ENCODE results near the gene AGRP. TPM values are rescaled to one million over a fixed set of nuclear protein-coding genes. Genes with fewer than 3 reads are reported as not detected.

Gene AGRP
- total and polyA plus RNA-seq, 5 donors from 2014 or later = not detected

GRCh38 chr16:67441907-67442306 is 41.4 kb downstream of the AGRP start:
- H3K36me3 ChIP-seq (ENCODE audit: control insufficient read depth, insufficient read depth, low read length) = peaks cover 31% of the 10 kb centered on the region
- Mint-ChIP-seq H3K36me3 (peaks cover 13% of the 10 kb centered on the region), H3K27me3 (no peaks in the 10 kb centered on the region), H3K4me3 (no peak overlapping the region), H3K27ac (peak overlapping the region in 2 of 3 donors; percentile 55 to 86), H3K4me1 (peaks cover 0 to 7% (median 0%) of the 10 kb centered on the region in 4 donors), H3K9me3 (peaks cover 0 to 1% (median 0%) of the 10 kb centered on the region in 7 donors)
- no peaks in the 10 kb centered on the region for H3K27me3 ChIP-seq (ENCODE audit: control insufficient read depth, insufficient read depth, low read length)
- no peak overlapping the region for H3K27ac ChIP-seq (ENCODE audit: insufficient read depth, low read length, poor library complexity, severe bottlenecking)
- no peaks in the 10 kb centered on the region for H3K4me1 ChIP-seq (ENCODE audit: control insufficient read depth, insufficient read depth, low read length, poor library complexity, severe bottlenecking)
- DNase-seq (no peak), ATAC-seq (ENCODE audit: low read depth in 2 of 2) (no peak)
- no peak overlapping the region for H3K4me3 ChIP-seq (ENCODE audit: low read depth, low read length)
- no peaks in the 10 kb centered on the region for H3K9me3 ChIP-seq (ENCODE audit: control insufficient read depth in 2 of 2, low read length in 2 of 2)

- H3K36me3 Mint-ChIP-seq = peaks cover 13% of the 10 kb centered on the region
- DNase-seq (no peak), ATAC-seq (ENCODE audit: low read depth in 2 of 2) (no peak)
- H3K9me3 Mint-ChIP-seq = peaks cover 0 to 1% (median 0%) of the 10 kb centered on the region in 7 donors
- Histone ChIP-seq H3K27me3 (ENCODE audit: control insufficient read depth, insufficient read depth, low read length) (no peaks in the 10 kb centered on the region), H3K36me3 (ENCODE audit: control insufficient read depth, insufficient read depth, low read length) (peaks cover 31% of the 10 kb centered on the region), H3K4me3 (ENCODE audit: low read depth, low read length) (no peak overlapping the region), H3K4me1 (ENCODE audit: control insufficient read depth, insufficient read depth, low read length, poor library complexity, severe bottlenecking) (no peaks in the 10 kb centered on the region), H3K9me3 (ENCODE audit: control insufficient read depth in 2 of 2, low read length in 2 of 2) (no peaks in the 10 kb centered on the region), H3K27ac (ENCODE audit: insufficient read depth, low read length, poor library complexity, severe bottlenecking) (no peak overlapping the region)
- no peaks in the 10 kb centered on the region for H3K27me3 Mint-ChIP-seq
- peaks cover 0 to 4% (median 0%) of the 10 kb centered on the region in 4 donors for H3K4me1 Mint-ChIP-seq
- no peak overlapping the region for H3K4me3 Mint-ChIP-seq
- peak overlapping the region in 1 of 3 donors; percentile 26 for H3K27ac Mint-ChIP-seq
These were observed 42.0 kb downstream of the AGRP start for GRCh38 chr16:67441271-67441753.

GRCh38 chr16:67438824-67439393 is 44.4 kb downstream of the AGRP start:
- H3K36me3 ChIP-seq (ENCODE audit: control insufficient read depth, insufficient read depth, low read length) = peaks cover 25% of the 10 kb centered on the region
- H3K9me3 ChIP-seq (ENCODE audit: control insufficient read depth in 2 of 2, low read length in 2 of 2) = no peaks in the 10 kb centered on the region
- Mint-ChIP-seq H3K4me3 (no peak overlapping the region), H3K9me3 (peaks cover 0 to 1% (median 0%) of the 10 kb centered on the region in 7 donors), H3K27me3 (peaks cover 5% of the 10 kb centered on the region), H3K4me1 (peaks cover 0 to 4% (median 0%) of the 10 kb centered on the region in 4 donors), H3K27ac (no peak overlapping the region), H3K36me3 (peaks cover 13% of the 10 kb centered on the region)
- H3K27ac ChIP-seq (ENCODE audit: insufficient read depth, low read length, poor library complexity, severe bottlenecking) = no peak overlapping the region
- no peak for ATAC-seq (ENCODE audit: low read depth in 2 of 2)
- no peak overlapping the region for H3K4me3 ChIP-seq (ENCODE audit: low read depth, low read length)
- H3K4me1 ChIP-seq (ENCODE audit: control insufficient read depth, insufficient read depth, low read length, poor library complexity, severe bottlenecking) = no peaks in the 10 kb centered on the region
- H3K27me3 ChIP-seq (ENCODE audit: control insufficient read depth, insufficient read depth, low read length) = no peaks in the 10 kb centered on the region
- no peak for DNase-seq

- Histone ChIP-seq H3K27ac (ENCODE audit: insufficient read depth, low read length, poor library complexity, severe bottlenecking) (no peak overlapping the region), H3K27me3 (ENCODE audit: control insufficient read depth, insufficient read depth, low read length) (no peaks in the 10 kb centered on the region), H3K9me3 (ENCODE audit: control insufficient read depth in 2 of 2, low read length in 2 of 2) (no peaks in the 10 kb centered on the region), H3K4me3 (ENCODE audit: low read depth, low read length) (no peak overlapping the region), H3K4me1 (ENCODE audit: control insufficient read depth, insufficient read depth, low read length, poor library complexity, severe bottlenecking) (no peaks in the 10 kb centered on the region), H3K36me3 (ENCODE audit: control insufficient read depth, insufficient read depth, low read length) (peaks cover 25% of the 10 kb centered on the region)
- H3K27me3 Mint-ChIP-seq = peaks cover 5% of the 10 kb centered on the region
- peaks cover 0 to 1% (median 0%) of the 10 kb centered on the region in 7 donors for H3K9me3 Mint-ChIP-seq
- H3K4me1 Mint-ChIP-seq = peaks cover 0 to 4% (median 0%) of the 10 kb centered on the region in 4 donors
- peaks cover 13% of the 10 kb centered on the region for H3K36me3 Mint-ChIP-seq
- no peak overlapping the region for H3K4me3 Mint-ChIP-seq
- H3K27ac Mint-ChIP-seq = no peak overlapping the region
- no peak for ATAC-seq (ENCODE audit: low read depth in 2 of 2)
- DNase-seq = no peak
These were observed 45.1 kb downstream of the AGRP start for GRCh38 chr16:67438098-67438791.

- H3K36me3 Mint-ChIP-seq = peaks cover 15% of the 10 kb centered on the region
- Histone ChIP-seq H3K27ac (ENCODE audit: insufficient read depth, low read length, poor library complexity, severe bottlenecking) (no peak overlapping the region), H3K4me3 (ENCODE audit: low read depth, low read length) (no peak overlapping the region), H3K36me3 (ENCODE audit: control insufficient read depth, insufficient read depth, low read length) (peaks cover 19% of the 10 kb centered on the region), H3K9me3 (ENCODE audit: control insufficient read depth in 2 of 2, low read length in 2 of 2) (no peaks in the 10 kb centered on the region), H3K4me1 (ENCODE audit: control insufficient read depth, insufficient read depth, low read length, poor library complexity, severe bottlenecking) (no peaks in the 10 kb centered on the region), H3K27me3 (ENCODE audit: control insufficient read depth, insufficient read depth, low read length) (no peaks in the 10 kb centered on the region)
- peaks cover 7% of the 10 kb centered on the region for H3K27me3 Mint-ChIP-seq
- H3K9me3 Mint-ChIP-seq = peaks cover 0 to 1% (median 0%) of the 10 kb centered on the region in 7 donors
- no peak overlapping the region for H3K27ac Mint-ChIP-seq
- H3K4me3 Mint-ChIP-seq = no peak overlapping the region
- no peak for ATAC-seq (ENCODE audit: low read depth in 2 of 2)
- peaks cover 0 to 4% (median 0%) of the 10 kb centered on the region in 4 donors for H3K4me1 Mint-ChIP-seq
- DNase-seq = no peak
These were observed 45.8 kb downstream of the AGRP start for GRCh38 chr16:67437513-67437912.

GRCh38 chr16:67436640-67437193 is 46.6 kb downstream of the AGRP start:
- peaks cover 0 to 1% (median 0%) of the 10 kb centered on the region in 7 donors for H3K9me3 Mint-ChIP-seq
- DNase-seq (no peak), ATAC-seq (ENCODE audit: low read depth in 2 of 2) (no peak)
- peaks cover 14% of the 10 kb centered on the region for H3K36me3 Mint-ChIP-seq
- H3K4me1 ChIP-seq (ENCODE audit: control insufficient read depth, insufficient read depth, low read length, poor library complexity, severe bottlenecking) = peaks cover 2% of the 10 kb centered on the region
- no peak overlapping the region for H3K27ac ChIP-seq (ENCODE audit: insufficient read depth, low read length, poor library complexity, severe bottlenecking)
- H3K36me3 ChIP-seq (ENCODE audit: control insufficient read depth, insufficient read depth, low read length) = peaks cover 16% of the 10 kb centered on the region
- no peak overlapping the region for H3K4me3 ChIP-seq (ENCODE audit: low read depth, low read length)
- no peak overlapping the region for H3K27ac Mint-ChIP-seq
- H3K27me3 Mint-ChIP-seq = peaks cover 12% of the 10 kb centered on the region
- H3K4me1 Mint-ChIP-seq = peaks cover 0 to 4% (median under 1%) of the 10 kb centered on the region in 4 donors
- peak overlapping the region in 1 of 4 donors; percentile 17 for H3K4me3 Mint-ChIP-seq
- no peaks in the 10 kb centered on the region for H3K9me3 ChIP-seq (ENCODE audit: control insufficient read depth in 2 of 2, low read length in 2 of 2)
- H3K27me3 ChIP-seq (ENCODE audit: control insufficient read depth, insufficient read depth, low read length) = no peaks in the 10 kb centered on the region

GRCh38 chr16:67435758-67436164 is 47.6 kb downstream of the AGRP start:
- Histone ChIP-seq H3K27me3 (ENCODE audit: control insufficient read depth, insufficient read depth, low read length) (peaks cover 2% of the 10 kb centered on the region), H3K9me3 (ENCODE audit: control insufficient read depth in 2 of 2, low read length in 2 of 2) (no peaks in the 10 kb centered on the region), H3K36me3 (ENCODE audit: control insufficient read depth, insufficient read depth, low read length) (peaks cover 10% of the 10 kb centered on the region), H3K4me1 (ENCODE audit: control insufficient read depth, insufficient read depth, low read length, poor library complexity, severe bottlenecking) (peaks cover 6% of the 10 kb centered on the region), H3K27ac (ENCODE audit: insufficient read depth, low read length, poor library complexity, severe bottlenecking) (no peak overlapping the region), H3K4me3 (ENCODE audit: low read depth, low read length) (no peak overlapping the region)
- Mint-ChIP-seq H3K4me3 (peak overlapping the region in 1 of 4 donors; percentile 35), H3K27me3 (peaks cover 12% of the 10 kb centered on the region), H3K9me3 (peaks cover 0 to 1% (median 0%) of the 10 kb centered on the region in 7 donors), H3K36me3 (peaks cover 12% of the 10 kb centered on the region), H3K4me1 (peaks cover 0 to 7% (median 0%) of the 10 kb centered on the region in 4 donors), H3K27ac (no peak overlapping the region)
- DNase-seq (no peak), ATAC-seq (ENCODE audit: low read depth in 2 of 2) (no peak)
